GM12878 (cell line): ENCODE measurements around the gene KIAA1671. TPM values are rescaled to one million over a fixed set of nuclear protein-coding genes. Genes with fewer than 3 reads are reported as not detected.

Experiments used
- EGR1 ChIP-seq, 2 experiments: IDR thresholded peaks; 1 replicate in 1 of 2; 2 replicates in 1 of 2; pipeline ENCODE4 v1.6.1; 2011 to 2012; ENCODE audit warnings: low read depth in 2 of 2, low read length in 2 of 2, borderline replicate concordance in 1 of 2, mild to moderate bottlenecking in 1 of 2, moderate library complexity in 1 of 2
- NRF1 ChIP-seq: conservative IDR thresholded peaks from 2 replicates; pipeline ENCODE4 v1.6.1; 2011; ENCODE audit warnings: mild to moderate bottlenecking, low read depth, low read length, improper control_type of control experiment
- PBX3 ChIP-seq: IDR thresholded peaks from 2 replicates; pipeline ENCODE4 v1.6.1; 2011; ENCODE audit warnings: mild to moderate bottlenecking, low read depth, low read length, moderate library complexity; ENCODE audit not compliant: insufficient replicate concordance
- RAD21 ChIP-seq: IDR thresholded peaks from 2 replicates; pipeline ENCODE4 v1.6.1; 2011; ENCODE audit warnings: mild to moderate bottlenecking, low read depth, low read length, moderate library complexity; ENCODE audit not compliant: insufficient read depth
- RELB ChIP-seq: fragments of 450-650 bp; IDR thresholded peaks from 2 replicates; pipeline ENCODE4 v1.6.1; 2017; ENCODE audit warnings: low read depth, mild to moderate bottlenecking, moderate library complexity
- ZNF274 ChIP-seq: IDR thresholded peaks from one replicate; pipeline ENCODE4 v1.8.0; 2011; ENCODE audit not compliant: insufficient read length, insufficient read depth
- ZNF592 ChIP-seq: fragments of 450-650 bp; IDR thresholded peaks from 2 replicates; pipeline ENCODE4 v1.6.1; 2017; ENCODE audit warnings: mild to moderate bottlenecking, moderate library complexity
- ZZZ3 ChIP-seq: IDR thresholded peaks from 2 replicates; pipeline ENCODE4 v1.6.1; 2011; ENCODE audit warnings: low read depth; ENCODE audit not compliant: control insufficient read depth, insufficient read length
- polyA plus RNA-seq, 11 experiments: library from polyadenylated mRNA; depleted of rRNA in 4 of 11; unstranded in 6 of 11; stranded (reverse) in 5 of 11; fragments of >200 nt; fragmentation: Nextera tagmentation in 4 of 11; fragmentation: Illumina TruSeq in 1 of 11; extraction: Ambion mirVana in 4 of 11; extraction: Trizol in 1 of 11; gene quantifications; 1 replicate in 1 of 11; 2 replicates in 10 of 11; pipeline versions ENCODE4 v1.2.1 to v1.2.3, GENCODE V29; 2011 to 2016; ENCODE audit warnings: inconsistent platforms in 2 of 11, missing spikeins in 2 of 11, low read depth in 1 of 11
- total RNA-seq, 4 experiments: library from RNA; depleted of rRNA in 3 of 4; stranded (reverse); fragments of >200 nt in 3 of 4; fragmentation: Illumina TruSeq in 1 of 4; extraction: Trizol in 1 of 4; gene quantifications; 2 replicates each; pipeline versions ENCODE4 v1.2.1 to v1.2.3, GENCODE V29; 2013 to 2021
- TF ChIP-seq, protein P1 (sequence below): fragments of 150-350 bp; IDR thresholded peaks from 2 replicates; pipeline ENCODE4 v1.6.1; 2014; ENCODE audit warnings: mild to moderate bottlenecking, low read depth, low read length

KIAA1671 gene
- total and polyA plus RNA-seq, 10 of the 15 experiments (the other 5 are each of a cell fraction or from before 2014, with no cell fraction given) = 0.05 to 2.7 (median 0.33) TPM

- no peak for TF ChIP-seq RELB
- no peak for TF ChIP-seq ZZZ3
- no peak for TF ChIP-seq EGR1 (IDR thresholded peaks at IDR 0.05; ENCODE audit: borderline replicate concordance in 1 of 2, low read depth in 2 of 2, low read length in 2 of 2)
- TF ChIP-seq, protein P1, sequence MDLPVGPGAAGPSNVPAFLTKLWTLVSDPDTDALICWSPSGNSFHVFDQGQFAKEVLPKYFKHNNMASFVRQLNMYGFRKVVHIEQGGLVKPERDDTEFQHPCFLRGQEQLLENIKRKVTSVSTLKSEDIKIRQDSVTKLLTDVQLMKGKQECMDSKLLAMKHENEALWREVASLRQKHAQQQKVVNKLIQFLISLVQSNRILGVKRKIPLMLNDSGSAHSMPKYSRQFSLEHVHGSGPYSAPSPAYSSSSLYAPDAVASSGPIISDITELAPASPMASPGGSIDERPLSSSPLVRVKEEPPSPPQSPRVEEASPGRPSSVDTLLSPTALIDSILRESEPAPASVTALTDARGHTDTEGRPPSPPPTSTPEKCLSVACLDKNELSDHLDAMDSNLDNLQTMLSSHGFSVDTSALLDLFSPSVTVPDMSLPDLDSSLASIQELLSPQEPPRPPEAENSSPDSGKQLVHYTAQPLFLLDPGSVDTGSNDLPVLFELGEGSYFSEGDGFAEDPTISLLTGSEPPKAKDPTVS = no peak
- TF ChIP-seq PBX3 = no peak
- TF ChIP-seq ZNF274 = no peak
- no peak for TF ChIP-seq NRF1
- TF ChIP-seq ZNF592 = no peak
- TF ChIP-seq RAD21 = no peak
Measured at GRCh38 chr22:25018009-25018408, 65.5 kb downstream of the KIAA1671 start (continued).
